GM06990 (cell line): ENCODE data around the gene MDM2.

ENCODE experiments used
- DNase-seq: peaks from one replicate; pipeline ENCODE4 v3.0.0-alpha.2; 2011; ENCODE audit not compliant: insufficient read length; ENCODE audit errors: extremely low read depth
- H3K27me3 ChIP-seq: replicated peaks from 2 replicates; pipeline ENCODE4 v1.6.0; 2011; ENCODE audit warnings: low read length; ENCODE audit not compliant: control insufficient read depth, insufficient read depth
- H3K36me3 ChIP-seq: 2 replicates; pipeline ENCODE4 v1.5.1; 2011; ENCODE audit warnings: low read length; ENCODE audit not compliant: control insufficient read depth, insufficient read depth
- H3K4me3 ChIP-seq: replicated peaks from 2 replicates; pipeline ENCODE4 v1.5.1; 2011; ENCODE audit warnings: low read depth, mild to moderate bottlenecking, control low read depth, low read length
- CTCF ChIP-seq: IDR thresholded peaks from 2 replicates; pipeline ENCODE4 v1.5.1; 2011; ENCODE audit warnings: low read length, control low read depth, mild to moderate bottlenecking, inconsistent platforms; ENCODE audit not compliant: insufficient read depth, poor library complexity, severe bottlenecking

Gene MDM2

GRCh38 chr12:68888243-68888642 is 80.3 kb downstream of the MDM2 start:
- H3K36me3 ChIP-seq, result no peaks in the 10 kb centered on the region
- H3K27me3 ChIP-seq, result no peaks in the 10 kb centered on the region; the same call in 1 of the 2 replicates
- no peak overlapping the region for H3K4me3 ChIP-seq
- TF ChIP-seq CTCF, result no peak
- no peak for DNase-seq

- no peak for TF ChIP-seq CTCF
- no peak for DNase-seq
- H3K4me3 ChIP-seq, result no peak overlapping the region
- no peaks in the 10 kb centered on the region for H3K27me3 ChIP-seq
- no peaks in the 10 kb centered on the region for H3K36me3 ChIP-seq
These were observed 82.7 kb downstream of the MDM2 start for GRCh38 chr12:68890701-68891113.

GRCh38 chr12:68891141-68891540 is 83.2 kb downstream of the MDM2 start:
- DNase-seq, result no peak
- no peaks in the 10 kb centered on the region for H3K27me3 ChIP-seq

GRCh38 chr12:68893201-68893600 is 85.2 kb downstream of the MDM2 start:
- H3K4me3 ChIP-seq, result no peak overlapping the region
- no peak for DNase-seq
- no peaks in the 10 kb centered on the region for H3K27me3 ChIP-seq
- TF ChIP-seq CTCF, result no peak
- no peaks in the 10 kb centered on the region for H3K36me3 ChIP-seq

More at GRCh38 chr12:68891141-68891540, 83.2 kb downstream of the MDM2 start:
- no peak overlapping the region for H3K4me3 ChIP-seq
- no peaks in the 10 kb centered on the region for H3K36me3 ChIP-seq
- TF ChIP-seq CTCF, result no peak

- no peak for TF ChIP-seq CTCF
- no peak for DNase-seq
- H3K4me3 ChIP-seq, result no peak overlapping the region
- no peaks in the 10 kb centered on the region for H3K27me3 ChIP-seq
- no peaks in the 10 kb centered on the region for H3K36me3 ChIP-seq
These were observed 85.8 kb downstream of the MDM2 start for GRCh38 chr12:68893741-68894140.

GRCh38 chr12:68894276-68894855 is 86.4 kb downstream of the MDM2 start:
- Histone ChIP-seq H3K4me3 (no peak overlapping the region), H3K27me3 (no peaks in the 10 kb centered on the region), H3K36me3 (no peaks in the 10 kb centered on the region)
- TF ChIP-seq CTCF, result no peak
- DNase-seq, result no peak
